Type B pancreatic cell (in vitro differentiated cells): ENCODE results near the gene DYDC1. TPM values are rescaled to one million over a fixed set of nuclear protein-coding genes. Genes with fewer than 3 reads are reported as not detected.

Experiments used
- DNase-seq: peaks from one replicate; pipeline ENCODE4 v3.0.0; 2021; ENCODE audit warnings: mixed read lengths; ENCODE audit not compliant: unreplicated experiment; ENCODE audit errors: extremely low spot score
- H3K27ac Mint-ChIP-seq: 2 replicates; pipeline ENCODE4 v1.8.0; 2021; ENCODE audit warnings: mild to moderate bottlenecking, mixed read lengths
- H3K27me3 Mint-ChIP-seq: 2 replicates; pipeline ENCODE4 v1.8.0; 2021; ENCODE audit warnings: mixed read lengths
- H3K36me3 Mint-ChIP-seq: 2 replicates; pipeline ENCODE4 v1.8.0; 2021; ENCODE audit warnings: mixed read lengths
- H3K4me1 Mint-ChIP-seq: one replicate; pipeline ENCODE4 v1.8.0; 2021; ENCODE audit warnings: mixed read lengths; ENCODE audit not compliant: unreplicated experiment
- H3K4me3 Mint-ChIP-seq: 2 replicates; pipeline ENCODE4 v1.8.0; 2021; ENCODE audit warnings: mild to moderate bottlenecking, mixed read lengths
- H3K9me3 Mint-ChIP-seq: 2 replicates; pipeline ENCODE4 v1.8.0; 2021; ENCODE audit warnings: mixed read lengths
- CTCF ChIP-seq: fragments of 200-600 bp; sonication (generic); conservative IDR thresholded peaks from 2 replicates; pipeline ENCODE4 v1.5.0; 2021; ENCODE audit warnings: antibody characterized with exemption, mild to moderate bottlenecking
- total RNA-seq: library from RNA; stranded (reverse); gene quantifications from 2 replicates; pipeline ENCODE4 v1.2.1, GENCODE V29; 2021; ENCODE audit warnings: low replicate concordance

Gene DYDC1
- total RNA-seq, 1 donor from 2014 or later = 0.46 TPM

- peaks cover 26% of the 10 kb centered on the region for H3K27me3 Mint-ChIP-seq
- no peak overlapping the region for H3K27ac Mint-ChIP-seq
- no peak for TF ChIP-seq CTCF
- H3K4me3 Mint-ChIP-seq = peak overlapping the region; percentile 90
- no peak for DNase-seq
- H3K4me1 Mint-ChIP-seq = no peaks in the 10 kb centered on the region
- H3K9me3 Mint-ChIP-seq = peaks cover 6% of the 10 kb centered on the region
- no peaks in the 10 kb centered on the region for H3K36me3 Mint-ChIP-seq
Measured at GRCh38 chr10:80357851-80358125, 1.2 kb upstream of the DYDC1 start.

GRCh38 chr10:80356989-80357850, 665 bp upstream of the DYDC1 start:
- Mint-ChIP-seq H3K27ac (no peak overlapping the region), H3K27me3 (peaks cover 26% of the 10 kb centered on the region), H3K4me3 (peak overlapping the region; percentile 90), H3K9me3 (peaks cover 6% of the 10 kb centered on the region), H3K36me3 (no peaks in the 10 kb centered on the region), H3K4me1 (no peaks in the 10 kb centered on the region)
- peak; percentile 73 for DNase-seq
- no peak for TF ChIP-seq CTCF

- no peak for TF ChIP-seq CTCF
- Mint-ChIP-seq H3K36me3 (no peaks in the 10 kb centered on the region), H3K27ac (no peak overlapping the region), H3K4me1 (no peaks in the 10 kb centered on the region), H3K27me3 (peaks cover 29% of the 10 kb centered on the region), H3K4me3 (no peak overlapping the region), H3K9me3 (no peaks in the 10 kb centered on the region)
- DNase-seq = no peak
Measured at GRCh38 chr10:80351220-80351619, 5.3 kb downstream of the DYDC1 start.

- no peak for DNase-seq
- no peaks in the 10 kb centered on the region for H3K36me3 Mint-ChIP-seq
- no peak for TF ChIP-seq CTCF
- no peaks in the 10 kb centered on the region for H3K9me3 Mint-ChIP-seq
- no peaks in the 10 kb centered on the region for H3K4me1 Mint-ChIP-seq
- H3K27me3 Mint-ChIP-seq = peaks cover 19% of the 10 kb centered on the region
- H3K4me3 Mint-ChIP-seq = no peak overlapping the region
- no peak overlapping the region for H3K27ac Mint-ChIP-seq
Measured at GRCh38 chr10:80350251-80350650, 6.3 kb downstream of the DYDC1 start.

- no peak overlapping the region for H3K27ac Mint-ChIP-seq
- no peaks in the 10 kb centered on the region for H3K4me1 Mint-ChIP-seq
- no peaks in the 10 kb centered on the region for H3K9me3 Mint-ChIP-seq
- no peak for TF ChIP-seq CTCF
- no peaks in the 10 kb centered on the region for H3K27me3 Mint-ChIP-seq
- no peak overlapping the region for H3K4me3 Mint-ChIP-seq
- no peak for DNase-seq
- no peaks in the 10 kb centered on the region for H3K36me3 Mint-ChIP-seq
Measured at GRCh38 chr10:80344912-80345311, 11.6 kb downstream of the DYDC1 start.
